Effector CD8-positive, alpha-beta T cell (primary cell): ENCODE results near the gene DLL1.

Source experiments
- DNase-seq: peaks from one replicate; lab custom pipeline; 2025; lab: John Stamatoyannopoulos, UW

Gene DLL1

DNA sequence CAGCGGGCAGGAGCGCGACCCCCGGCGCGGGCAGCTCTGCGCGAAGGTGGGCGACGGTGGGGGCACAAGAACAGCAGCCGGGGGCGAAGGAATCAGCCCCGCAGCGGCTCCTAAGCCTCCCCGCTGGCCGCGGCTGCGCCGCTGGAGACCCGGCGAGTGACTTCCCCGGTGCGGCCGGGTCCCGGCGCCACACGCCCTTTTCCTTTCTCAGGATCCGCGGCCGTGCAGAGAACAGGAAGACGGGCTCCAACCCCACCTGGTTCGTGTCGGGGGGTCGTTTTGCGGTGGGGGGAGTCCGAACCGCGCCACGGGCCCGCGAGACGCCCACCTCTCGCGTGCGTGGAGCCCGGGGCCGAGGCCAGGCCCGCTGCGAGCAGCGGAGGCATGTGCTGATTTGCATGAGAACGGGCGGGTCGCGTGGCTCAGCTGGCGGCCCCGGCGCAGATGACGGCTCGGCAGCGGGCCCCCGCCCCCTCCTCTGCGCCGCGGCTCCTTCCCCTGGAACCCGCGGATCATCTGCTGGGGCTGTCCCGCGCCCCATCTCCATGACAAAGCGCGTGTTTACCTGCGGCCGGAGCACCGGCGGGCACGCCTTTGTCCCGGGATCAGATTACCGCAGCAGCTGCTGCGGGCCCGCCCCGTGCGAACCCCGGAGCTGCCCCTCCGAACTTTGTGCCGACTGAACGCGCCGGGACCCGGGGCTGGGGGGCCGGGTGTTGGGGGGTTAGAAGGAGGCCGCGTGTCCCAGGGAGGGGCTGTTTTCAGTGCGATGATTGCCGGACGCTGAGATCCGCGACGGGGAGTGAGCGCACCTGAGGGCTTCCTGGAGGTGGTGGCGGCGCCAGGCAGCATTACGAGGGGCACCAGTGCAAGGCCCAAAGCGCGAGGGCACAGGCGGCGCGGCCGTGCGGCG is 4.9 kb upstream of the DLL1 start:
- DNase-seq: peak; percentile 13

GRCh38 chr6:170294813-170295509 is 4.1 kb upstream of the DLL1 start:
- DNase-seq: no peak

DNA sequence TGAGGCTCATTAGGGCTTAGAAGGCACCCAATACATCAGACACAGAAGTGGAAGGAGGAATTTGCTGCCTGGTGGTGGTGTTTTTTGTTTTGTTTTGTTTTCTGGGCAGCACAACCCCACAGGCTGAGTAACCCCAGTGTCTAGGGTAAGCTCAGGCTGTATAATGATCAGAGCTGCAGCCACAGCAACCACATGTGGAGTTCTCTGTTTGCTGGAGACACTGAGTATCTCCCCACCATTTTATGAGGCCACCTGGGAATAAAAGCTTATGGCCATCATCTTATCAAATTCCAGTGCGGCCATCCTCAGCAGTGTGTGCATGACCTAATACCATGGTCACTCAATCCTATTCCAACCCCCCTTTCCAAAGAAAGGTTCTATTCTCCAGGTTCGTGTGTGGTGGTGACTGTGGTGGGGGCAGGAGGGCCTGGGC is 3.4 kb upstream of the DLL1 start:
- no peak for DNase-seq

DNA sequence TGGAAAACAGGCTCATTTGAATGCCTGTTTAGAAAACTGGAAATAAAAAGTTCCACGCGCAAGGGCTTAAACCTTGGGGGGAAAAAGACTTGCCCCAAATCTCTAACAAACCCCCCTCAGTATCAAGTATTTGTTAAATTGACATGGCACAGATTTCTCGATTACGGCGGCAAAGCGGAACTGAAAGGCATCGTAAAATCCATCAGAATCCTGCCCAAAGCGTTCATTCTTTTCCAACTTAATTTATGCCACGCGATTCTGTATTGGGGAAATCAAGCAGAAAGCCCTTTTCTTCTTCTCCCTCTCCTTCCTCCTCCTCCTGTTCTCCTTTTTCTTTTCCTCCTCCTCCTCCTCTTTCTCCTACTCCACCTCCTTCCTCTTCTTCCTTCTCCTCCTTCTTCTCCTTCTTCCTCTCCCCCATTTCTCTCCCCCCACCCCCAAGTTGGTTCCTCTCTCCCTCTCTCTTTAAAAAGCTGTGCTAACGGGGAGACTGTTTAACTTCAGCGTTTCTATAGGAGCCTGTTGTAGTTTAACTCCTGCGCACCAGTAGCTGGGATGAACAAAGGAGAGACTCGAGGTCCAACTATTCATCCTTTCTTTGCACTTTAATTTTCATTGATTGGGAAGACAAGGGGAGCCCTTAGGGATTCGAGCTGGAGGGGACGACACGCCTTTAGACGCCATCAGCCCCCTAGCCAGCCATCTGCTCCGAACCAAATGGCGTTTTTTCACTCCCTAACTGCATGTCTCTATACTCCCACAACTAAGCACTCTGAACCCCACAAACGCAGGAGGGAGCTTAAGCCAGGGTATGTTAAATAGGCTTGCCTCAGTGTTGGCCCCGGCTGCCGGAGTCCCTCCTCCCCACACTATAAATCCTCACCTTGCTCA is 2.7 kb upstream of the DLL1 start:
- no peak for DNase-seq

GRCh38 chr6:170292407-170293158 is 1.7 kb upstream of the DLL1 start:
- DNase-seq: no peak

- DNase-seq: no peak
Measured at GRCh38 chr6:170292111-170292406, 1.2 kb upstream of the DLL1 start.

GRCh38 chr6:170291271-170292110 is 613 bp upstream of the DLL1 start:
- peak; percentile 25 for DNase-seq

- no peak for DNase-seq
Measured at GRCh38 chr6:170289951-170290295, 955 bp downstream of the DLL1 start.

- no peak for DNase-seq
Measured at GRCh38 chr6:170289180-170289931, 1.5 kb downstream of the DLL1 start.

DNA sequence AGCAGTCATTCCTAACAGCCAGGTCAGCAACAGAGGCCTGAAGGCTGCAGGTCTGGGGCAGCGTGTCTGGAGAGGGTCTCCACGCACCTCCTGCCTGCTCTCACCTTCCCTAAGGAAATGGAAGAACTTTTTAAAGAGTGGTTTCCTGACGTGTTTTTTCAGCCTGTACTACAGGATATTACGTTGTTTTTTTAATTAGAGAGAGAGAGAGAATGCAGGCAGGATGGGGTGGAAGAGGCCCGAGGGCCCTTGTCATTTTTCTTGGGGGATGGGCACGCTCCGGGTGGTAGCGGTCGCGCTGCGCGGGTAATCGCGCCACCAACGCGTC is 2.1 kb downstream of the DLL1 start:
- DNase-seq: no peak

DNA sequence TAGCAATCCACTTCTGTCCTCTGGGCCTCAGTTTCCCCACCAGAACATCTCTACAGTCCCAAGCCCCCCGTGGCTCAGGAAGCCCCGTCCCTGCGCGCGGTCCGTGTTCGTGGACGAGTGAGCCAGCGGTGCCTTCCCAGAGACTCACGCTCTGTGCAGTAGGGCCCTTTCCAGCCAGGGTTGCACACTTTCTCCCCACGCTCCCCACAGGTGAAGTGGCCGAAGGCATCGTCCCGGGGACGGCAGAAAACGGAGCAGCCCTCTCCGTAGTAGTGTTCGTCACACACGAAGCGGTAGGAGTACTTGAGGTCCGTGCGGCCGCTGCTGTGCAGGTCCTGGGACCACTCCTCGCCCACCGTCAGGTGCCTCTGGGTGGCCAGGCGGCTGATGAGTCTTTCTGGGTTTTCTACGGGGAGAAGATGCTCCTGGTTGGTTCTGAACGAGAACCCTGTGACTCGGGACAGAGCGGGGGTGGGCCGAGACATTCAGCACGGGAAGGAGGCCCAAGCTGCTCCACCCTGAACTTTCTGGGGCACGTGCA is 2.7 kb downstream of the DLL1 start:
- no peak for DNase-seq

DNA sequence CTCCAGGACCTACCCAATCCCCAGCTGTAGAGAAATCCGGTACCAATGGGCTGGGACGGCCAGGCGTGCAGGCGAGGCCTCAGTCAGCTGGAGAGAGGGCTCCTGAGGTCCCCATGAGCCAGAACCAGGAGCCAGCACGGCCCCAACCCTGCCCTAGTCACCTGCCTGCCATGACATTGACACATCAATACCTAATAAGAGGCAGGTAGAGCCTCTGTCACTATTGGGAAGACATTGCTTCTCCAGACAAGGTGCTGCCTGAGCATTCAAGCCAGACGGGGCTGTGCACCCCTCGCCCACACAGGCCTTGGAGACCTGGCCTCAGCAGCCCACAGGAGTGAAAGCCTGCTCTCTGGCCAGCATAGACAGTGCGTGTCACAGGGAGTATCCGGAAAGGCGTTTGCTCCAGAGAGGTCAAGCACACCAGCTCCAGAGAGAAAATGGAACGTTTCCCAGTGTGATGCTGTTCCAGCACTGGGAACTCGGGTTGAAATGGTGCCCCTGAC is 3.5 kb downstream of the DLL1 start:
- DNase-seq: no peak

GRCh38 chr6:170286934-170287265 is 4.0 kb downstream of the DLL1 start:
- no peak for DNase-seq

DNA sequence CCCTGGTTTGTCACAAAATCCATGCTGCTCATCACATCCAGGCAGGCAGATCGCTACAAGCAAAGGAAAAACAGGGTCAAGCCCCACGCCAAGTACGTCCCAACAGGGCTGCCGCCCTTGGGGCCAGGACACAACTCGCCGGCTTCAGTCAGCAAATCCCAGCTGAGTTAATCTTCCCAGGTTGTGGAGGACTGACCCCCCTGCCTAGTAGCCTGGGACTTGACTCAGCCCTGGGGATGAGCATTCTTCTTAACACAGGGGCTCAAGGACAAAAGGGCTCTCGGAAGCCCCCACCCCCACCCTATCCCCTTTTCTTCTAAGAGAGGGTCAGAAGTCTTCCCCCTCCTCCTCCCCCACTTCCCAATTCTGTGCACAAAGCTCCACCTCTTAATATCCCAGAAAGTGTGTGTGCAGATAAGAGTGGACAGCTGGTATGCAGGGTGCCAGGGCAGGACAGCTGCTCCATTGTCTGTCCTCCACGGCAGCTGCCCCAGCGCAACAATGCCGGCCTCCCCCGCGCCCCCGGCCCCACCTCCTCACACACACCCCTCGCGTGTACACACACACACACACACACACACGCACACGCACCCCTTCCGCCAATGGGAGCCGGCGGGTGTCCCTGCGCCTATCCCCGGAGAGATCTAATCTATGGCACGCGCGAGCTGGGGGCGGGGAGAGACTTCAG is 4.5 kb downstream of the DLL1 start:
- no peak for DNase-seq

GRCh38 chr6:170285482-170285881 is 5.4 kb downstream of the DLL1 start:
- no peak for DNase-seq

DNA sequence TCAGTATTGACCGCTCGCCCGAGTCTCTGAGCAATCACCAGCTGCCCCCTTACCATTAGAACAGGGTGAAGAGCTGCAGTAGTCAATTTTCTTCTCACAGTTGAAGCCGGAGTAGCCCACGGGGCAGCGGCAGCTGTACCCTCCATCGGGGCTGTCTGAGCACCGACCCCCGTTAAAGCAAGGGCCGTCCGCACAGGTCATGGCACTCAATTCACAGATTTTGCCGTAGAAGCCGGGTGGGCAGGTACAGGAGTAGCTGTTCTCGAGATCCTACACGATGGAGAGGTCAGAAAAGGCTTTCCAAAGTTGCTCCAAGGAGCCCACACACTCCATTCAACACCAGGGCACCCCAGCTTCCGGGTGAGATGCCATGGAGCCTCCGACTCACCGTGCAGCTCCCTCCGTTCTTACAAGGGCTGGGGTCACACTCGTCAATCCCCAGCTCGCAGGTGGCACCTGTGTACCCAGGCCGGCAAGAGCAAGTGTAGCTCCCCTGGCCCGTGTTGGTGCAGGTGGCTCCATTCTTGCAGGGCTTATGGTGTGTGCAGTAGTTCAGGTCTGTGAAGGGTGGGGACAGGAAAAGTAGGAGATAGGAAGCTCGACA is 5.9 kb downstream of the DLL1 start:
- DNase-seq: no peak

DNA sequence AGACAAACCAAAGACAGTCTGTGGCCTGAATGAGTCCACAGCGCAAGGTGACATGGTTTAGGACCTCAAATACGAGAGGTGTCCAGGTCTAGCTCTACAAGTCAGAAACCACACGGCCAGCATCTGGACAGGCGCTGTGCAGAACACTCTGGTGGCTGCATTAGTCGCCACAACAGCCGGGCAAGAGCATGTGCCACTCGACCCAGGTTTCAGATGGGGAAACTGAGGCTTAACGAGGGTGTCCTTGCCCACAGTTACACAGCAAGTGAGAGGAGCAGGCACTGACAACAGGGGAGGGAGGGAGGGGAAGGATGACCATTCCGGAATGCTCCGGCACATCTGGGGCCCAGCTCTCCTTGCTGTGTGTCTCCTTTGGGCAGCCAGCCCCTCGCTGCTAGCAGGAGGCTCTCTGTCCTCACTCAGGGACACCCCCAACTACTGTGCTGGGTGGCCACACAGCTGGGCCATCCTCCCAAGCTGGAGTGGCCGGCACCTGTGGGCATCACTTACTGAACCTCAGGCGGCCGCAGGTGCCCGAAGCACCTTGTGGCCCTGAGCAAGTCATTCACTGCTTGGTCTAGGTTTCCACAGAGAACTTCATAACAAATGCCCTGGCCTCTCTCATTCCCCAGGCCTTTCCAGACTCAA is 6.6 kb downstream of the DLL1 start:
- DNase-seq: no peak
